OCI-LY3 (cell line): ENCODE data around the gene ZNF326.

ENCODE experiments used
- EZH2phosphoT487 ChIP-seq: fragments of 200-600 bp; shearing (Covaris generic); IDR thresholded peaks from 2 replicates; pipeline ENCODE4 v1.6.1; 2018; ENCODE audit warnings: antibody characterized with exemption, mixed run types, low read depth
- TF ChIP-seq, protein P1 (sequence below): fragments of 200-600, 300-600 bp; sonication (generic); IDR thresholded peaks from 2 replicates; pipeline ENCODE4 v1.5.1; 2014; ENCODE audit warnings: antibody characterized with exemption, low read length, low read depth

DNA sequence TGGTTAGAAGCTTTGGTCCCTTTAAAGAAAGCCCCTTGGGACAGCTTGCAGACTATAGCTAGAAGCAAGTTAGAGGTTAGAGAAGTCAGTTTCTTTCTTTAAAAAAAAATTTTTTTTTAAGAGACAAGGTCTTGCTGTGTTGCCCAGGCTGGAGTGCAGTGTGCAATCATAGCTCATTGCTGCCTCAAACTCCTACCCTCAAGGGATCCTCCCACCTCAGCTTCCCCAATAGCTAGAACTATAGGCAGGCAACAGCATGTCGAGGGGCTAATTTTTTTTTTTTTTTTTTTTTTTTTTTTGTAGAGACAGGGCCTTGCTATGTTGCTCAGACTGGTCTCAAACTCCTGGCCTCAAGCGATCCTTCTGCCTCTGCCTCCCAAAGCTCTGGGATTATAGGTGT lies 44.2 kb upstream of the ZNF326 start:
- TF ChIP-seq, protein P1, sequence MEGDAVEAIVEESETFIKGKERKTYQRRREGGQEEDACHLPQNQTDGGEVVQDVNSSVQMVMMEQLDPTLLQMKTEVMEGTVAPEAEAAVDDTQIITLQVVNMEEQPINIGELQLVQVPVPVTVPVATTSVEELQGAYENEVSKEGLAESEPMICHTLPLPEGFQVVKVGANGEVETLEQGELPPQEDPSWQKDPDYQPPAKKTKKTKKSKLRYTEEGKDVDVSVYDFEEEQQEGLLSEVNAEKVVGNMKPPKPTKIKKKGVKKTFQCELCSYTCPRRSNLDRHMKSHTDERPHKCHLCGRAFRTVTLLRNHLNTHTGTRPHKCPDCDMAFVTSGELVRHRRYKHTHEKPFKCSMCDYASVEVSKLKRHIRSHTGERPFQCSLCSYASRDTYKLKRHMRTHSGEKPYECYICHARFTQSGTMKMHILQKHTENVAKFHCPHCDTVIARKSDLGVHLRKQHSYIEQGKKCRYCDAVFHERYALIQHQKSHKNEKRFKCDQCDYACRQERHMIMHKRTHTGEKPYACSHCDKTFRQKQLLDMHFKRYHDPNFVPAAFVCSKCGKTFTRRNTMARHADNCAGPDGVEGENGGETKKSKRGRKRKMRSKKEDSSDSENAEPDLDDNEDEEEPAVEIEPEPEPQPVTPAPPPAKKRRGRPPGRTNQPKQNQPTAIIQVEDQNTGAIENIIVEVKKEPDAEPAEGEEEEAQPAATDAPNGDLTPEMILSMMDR = no peak
- TF ChIP-seq EZH2phosphoT487 = no peak
